22Rv1 (cell line): ENCODE measurements around the gene FKBP7.

Experiments used
- CTCF ChIP-seq: fragments of 450-650 bp; IDR thresholded peaks from 2 replicates; pipeline ENCODE4 v1.5.1; 2017; ENCODE audit warnings: mild to moderate bottlenecking
- ZFX ChIP-seq: fragments of 450-650 bp; IDR thresholded peaks from 2 replicates; pipeline ENCODE4 v1.6.1; 2017; ENCODE audit warnings: antibody characterized with exemption, borderline replicate concordance

GRCh38 chr2:178455947-178456346, 22.5 kb downstream of the FKBP7 start:
- no peak for TF ChIP-seq CTCF
- no peak for TF ChIP-seq ZFX
